EL (cell line): ENCODE results near the gene COX4I1.

ENCODE experiments used
- DNase-seq: peaks from one replicate; pipeline ENCODE4 v3.0.0-alpha.2; 2016

The COX4I1 gene

GRCh38 chr16:85844169-85844481 is 44.6 kb downstream of the COX4I1 start:
- DNase-seq: no peak

- DNase-seq: no peak
Measured at GRCh38 chr16:85844786-85845185, 45.3 kb downstream of the COX4I1 start.

GRCh38 chr16:85845266-85845665 is 45.8 kb downstream of the COX4I1 start:
- no peak for DNase-seq

GRCh38 chr16:85846461-85846860 is 47.0 kb downstream of the COX4I1 start:
- DNase-seq: no peak

GRCh38 chr16:85847036-85847435 is 47.5 kb downstream of the COX4I1 start:
- DNase-seq: no peak

- DNase-seq: no peak
Measured at GRCh38 chr16:85847681-85848601, 48.4 kb downstream of the COX4I1 start.

- DNase-seq: no peak
Measured at GRCh38 chr16:85848986-85849385, 49.5 kb downstream of the COX4I1 start.

- DNase-seq: no peak
Measured at GRCh38 chr16:85849388-85849787, 49.9 kb downstream of the COX4I1 start.

- no peak for DNase-seq
Measured at GRCh38 chr16:85850344-85850880, 50.9 kb downstream of the COX4I1 start.

GRCh38 chr16:85851034-85851785 is 51.7 kb downstream of the COX4I1 start:
- no peak for DNase-seq

GRCh38 chr16:85853547-85854545 is 54.4 kb downstream of the COX4I1 start:
- no peak for DNase-seq

GRCh38 chr16:85854935-85855334 is 55.4 kb downstream of the COX4I1 start:
- DNase-seq: no peak

GRCh38 chr16:85856079-85856478 is 56.6 kb downstream of the COX4I1 start:
- DNase-seq: no peak

- DNase-seq: no peak
Measured at GRCh38 chr16:85856585-85856984, 57.1 kb downstream of the COX4I1 start.
